Mesendoderm (in vitro differentiated cells): ENCODE measurements around the gene ACOXL.

ENCODE experiments used
- DNase-seq: peaks from one replicate; pipeline ENCODE4 v3.0.0; 2013
- H2AK5ac ChIP-seq: 2 replicates; pipeline ENCODE4 v1.6.1; 2013; ENCODE audit warnings: low read length, inconsistent platforms
- H2BK120ac ChIP-seq: 2 replicates; pipeline ENCODE4 v1.6.1; 2013; ENCODE audit warnings: low read depth, mild to moderate bottlenecking, low read length, moderate library complexity, mixed read lengths
- H2BK15ac ChIP-seq: replicated peaks from 2 replicates; pipeline ENCODE4 v1.6.1; 2013; ENCODE audit warnings: low read depth, mild to moderate bottlenecking, moderate library complexity
- H2BK5ac ChIP-seq: 2 replicates; pipeline ENCODE4 v1.6.1; 2013; ENCODE audit warnings: low read length, inconsistent platforms
- H3K18ac ChIP-seq: 2 replicates; pipeline ENCODE4 v1.6.1; 2013; ENCODE audit warnings: mild to moderate bottlenecking, low read length, mixed read lengths
- H3K23ac ChIP-seq: one replicate; pipeline ENCODE4 v1.6.1; 2013; ENCODE audit warnings: low read length
- H3K27ac ChIP-seq: 2 replicates; pipeline ENCODE4 v1.5.1; 2013; ENCODE audit warnings: low read depth, mild to moderate bottlenecking, inconsistent platforms, low read length, moderate library complexity
- H3K27me3 ChIP-seq: 2 replicates; pipeline ENCODE4 v1.6.1; 2013; ENCODE audit warnings: low read length, control low read depth, mild to moderate bottlenecking, inconsistent platforms; ENCODE audit not compliant: insufficient read depth, poor library complexity
- H3K36me3 ChIP-seq: 2 replicates; pipeline ENCODE4 v1.6.1; 2013; ENCODE audit warnings: low read length, inconsistent platforms; ENCODE audit not compliant: control insufficient read depth, insufficient read depth
- H3K4ac ChIP-seq: one replicate; pipeline ENCODE4 v1.6.1; 2013; ENCODE audit warnings: low read depth, mild to moderate bottlenecking, low read length, moderate library complexity
- H3K4me1 ChIP-seq: 2 replicates; pipeline ENCODE4 v1.6.1; 2013; ENCODE audit warnings: low read depth, low read length, inconsistent platforms; ENCODE audit not compliant: control insufficient read depth
- H3K4me2 ChIP-seq: 2 replicates; pipeline ENCODE4 v1.6.1; 2013; ENCODE audit warnings: low read length
- H3K4me3 ChIP-seq: 2 replicates; pipeline ENCODE4 v1.5.1; 2013; ENCODE audit warnings: mild to moderate bottlenecking, low read length
- H3K56ac ChIP-seq: one replicate; pipeline ENCODE4 v1.6.1; 2013; ENCODE audit warnings: low read length
- H3K79me1 ChIP-seq: 2 replicates; pipeline ENCODE4 v1.6.1; 2013; ENCODE audit warnings: low read length, inconsistent platforms
- H3K79me2 ChIP-seq: 2 replicates; pipeline ENCODE4 v1.6.1; 2013; ENCODE audit warnings: mild to moderate bottlenecking, low read length; ENCODE audit not compliant: control insufficient read depth, insufficient read depth
- H3K9ac ChIP-seq: 2 replicates; pipeline ENCODE4 v1.6.1; 2013; ENCODE audit warnings: low read length, inconsistent platforms
- H4K5ac ChIP-seq: one replicate; pipeline ENCODE4 v1.6.1; 2013; ENCODE audit warnings: low read length
- H4K8ac ChIP-seq: one replicate; pipeline ENCODE4 v1.6.1; 2013; ENCODE audit warnings: low read depth, mild to moderate bottlenecking, control low read depth, low read length, moderate library complexity
- WGBS: extraction: QIAGEN DNeasy Blood & Tissue Kit; methylation state at CpG from one replicate; pipeline ENCODE4 v1.1.7; 2013; ENCODE audit warnings: low lambda C conversion rate, missing lambda C conversion rate; ENCODE audit not compliant: insufficient coverage; ENCODE audit errors: extremely low coverage; 5-methylcytosine and 5-hydroxymethylcytosine counted together

ACOXL gene

GRCh38 chr2:110929528-110929927 is 197.2 kb downstream of the ACOXL start:
- H3K18ac ChIP-seq: no peak overlapping the region
- no peak overlapping the region for H3K4me2 ChIP-seq
- no peak overlapping the region for H3K56ac ChIP-seq
- no peak overlapping the region for H3K4ac ChIP-seq
- no peak overlapping the region for H3K27ac ChIP-seq
- no peaks in the 10 kb centered on the region for H3K36me3 ChIP-seq
- H4K5ac ChIP-seq: no peak overlapping the region
- no peak overlapping the region for H2BK5ac ChIP-seq
- no peak overlapping the region for H3K23ac ChIP-seq
- no peak overlapping the region for H3K9ac ChIP-seq
- H3K4me1 ChIP-seq: no peaks in the 10 kb centered on the region
- H2AK5ac ChIP-seq: no peak overlapping the region
- no peak overlapping the region for H2BK15ac ChIP-seq
- H3K4me3 ChIP-seq: no peak overlapping the region
- H2BK120ac ChIP-seq: no peak overlapping the region
- no peaks in the 10 kb centered on the region for H3K79me1 ChIP-seq
- no peak overlapping the region for H4K8ac ChIP-seq
- no CpG with 5 or more reads among the region's 1 CpG for WGBS
- DNase-seq: no peak
- H3K79me2 ChIP-seq: no peaks in the 10 kb centered on the region
- no peaks in the 10 kb centered on the region for H3K27me3 ChIP-seq

- H4K5ac ChIP-seq: no peak overlapping the region
- no peak overlapping the region for H3K56ac ChIP-seq
- no peak overlapping the region for H4K8ac ChIP-seq
- H3K4me3 ChIP-seq: no peak overlapping the region
- no peak overlapping the region for H2BK120ac ChIP-seq
- no peak overlapping the region for H3K27ac ChIP-seq
- no peak overlapping the region for H3K23ac ChIP-seq
- no peak overlapping the region for H3K9ac ChIP-seq
- no peaks in the 10 kb centered on the region for H3K79me1 ChIP-seq
- no peak overlapping the region for H2AK5ac ChIP-seq
- no peak overlapping the region for H2BK5ac ChIP-seq
- no peaks in the 10 kb centered on the region for H3K4me1 ChIP-seq
- no peak overlapping the region for H3K4ac ChIP-seq
- no peaks in the 10 kb centered on the region for H3K79me2 ChIP-seq
- WGBS: no CpG with 5 or more reads among the region's 2 CpGs
- no peaks in the 10 kb centered on the region for H3K36me3 ChIP-seq
- H2BK15ac ChIP-seq: no peak overlapping the region
- H3K18ac ChIP-seq: no peak overlapping the region
- DNase-seq: no peak
- no peak overlapping the region for H3K4me2 ChIP-seq
- no peaks in the 10 kb centered on the region for H3K27me3 ChIP-seq
Measured at GRCh38 chr2:110931648-110932047, 199.3 kb downstream of the ACOXL start.

GRCh38 chr2:110933420-110933819 is 201.0 kb downstream of the ACOXL start:
- no peak overlapping the region for H3K4me3 ChIP-seq
- no peaks in the 10 kb centered on the region for H3K4me1 ChIP-seq
- H3K9ac ChIP-seq: no peak overlapping the region
- no peaks in the 10 kb centered on the region for H3K36me3 ChIP-seq
- no peak overlapping the region for H2BK15ac ChIP-seq
- H3K79me2 ChIP-seq: no peaks in the 10 kb centered on the region
- H3K79me1 ChIP-seq: no peaks in the 10 kb centered on the region
- no peak overlapping the region for H2BK5ac ChIP-seq
- H3K27ac ChIP-seq: no peak overlapping the region
- H2AK5ac ChIP-seq: no peak overlapping the region
- no peak for DNase-seq
- H3K27me3 ChIP-seq: no peaks in the 10 kb centered on the region
- H3K4ac ChIP-seq: no peak overlapping the region
- no peak overlapping the region for H4K8ac ChIP-seq
- H3K18ac ChIP-seq: no peak overlapping the region
- no peak overlapping the region for H3K23ac ChIP-seq
- WGBS: no CpG with 5 or more reads among the region's 10 CpGs
- H2BK120ac ChIP-seq: no peak overlapping the region
- no peak overlapping the region for H3K56ac ChIP-seq
- H4K5ac ChIP-seq: no peak overlapping the region
- H3K4me2 ChIP-seq: no peak overlapping the region

GRCh38 chr2:110934948-110935347 is 202.6 kb downstream of the ACOXL start:
- H2BK120ac ChIP-seq: no peak overlapping the region
- no peak overlapping the region for H2AK5ac ChIP-seq
- H4K8ac ChIP-seq: no peak overlapping the region
- H3K79me2 ChIP-seq: no peaks in the 10 kb centered on the region
- no peaks in the 10 kb centered on the region for H3K79me1 ChIP-seq
- no peak overlapping the region for H3K4ac ChIP-seq
- WGBS: no CpG with 5 or more reads among the region's 6 CpGs
- H3K4me1 ChIP-seq: no peaks in the 10 kb centered on the region
- no peak overlapping the region for H3K18ac ChIP-seq
- H3K27ac ChIP-seq: no peak overlapping the region
- no peak overlapping the region for H3K23ac ChIP-seq
- H4K5ac ChIP-seq: no peak overlapping the region
- H3K4me3 ChIP-seq: no peak overlapping the region
- H2BK5ac ChIP-seq: no peak overlapping the region
- H2BK15ac ChIP-seq: no peak overlapping the region
- H3K36me3 ChIP-seq: no peaks in the 10 kb centered on the region
- no peak overlapping the region for H3K4me2 ChIP-seq
- H3K27me3 ChIP-seq: no peaks in the 10 kb centered on the region
- DNase-seq: no peak
- H3K9ac ChIP-seq: no peak overlapping the region
- H3K56ac ChIP-seq: no peak overlapping the region

GRCh38 chr2:110940376-110940910 is 208.1 kb downstream of the ACOXL start:
- Histone ChIP-seq H2BK15ac (no peak overlapping the region), H3K27ac (no peak overlapping the region), H3K18ac (no peak overlapping the region), H4K5ac (no peak overlapping the region), H3K56ac (no peak overlapping the region), H2AK5ac (no peak overlapping the region), H3K79me1 (no peaks in the 10 kb centered on the region), H3K4me2 (no peak overlapping the region), H3K9ac (no peak overlapping the region), H3K4me1 (no peaks in the 10 kb centered on the region), H3K4ac (no peak overlapping the region), H2BK120ac (no peak overlapping the region), H3K4me3 (no peak overlapping the region), H3K23ac (no peak overlapping the region), H2BK5ac (no peak overlapping the region), H3K36me3 (no peaks in the 10 kb centered on the region), H3K27me3 (no peaks in the 10 kb centered on the region), H4K8ac (no peak overlapping the region), H3K79me2 (no peaks in the 10 kb centered on the region)
- no peak for DNase-seq
- WGBS: no CpG with 5 or more reads among the region's 5 CpGs

GRCh38 chr2:110941226-110941625 is 208.9 kb downstream of the ACOXL start:
- Histone ChIP-seq H2BK5ac (no peak overlapping the region), H3K79me1 (no peaks in the 10 kb centered on the region), H3K9ac (no peak overlapping the region), H2BK120ac (no peak overlapping the region), H3K56ac (no peak overlapping the region), H4K8ac (no peak overlapping the region), H4K5ac (no peak overlapping the region), H3K27ac (no peak overlapping the region), H3K4me1 (no peaks in the 10 kb centered on the region), H3K36me3 (no peaks in the 10 kb centered on the region), H3K4ac (no peak overlapping the region), H2BK15ac (no peak overlapping the region), H3K4me2 (no peak overlapping the region), H3K4me3 (no peak overlapping the region), H3K27me3 (no peaks in the 10 kb centered on the region), H3K23ac (no peak overlapping the region), H3K79me2 (no peaks in the 10 kb centered on the region), H3K18ac (no peak overlapping the region), H2AK5ac (no peak overlapping the region)
- no CpG with 5 or more reads among the region's 2 CpGs for WGBS
- no peak for DNase-seq
